Activated CD8-positive, alpha-beta memory T cell treated with anti-CD3 and anti-CD28 coated beads, Interleukin-2, amount 10 ng/mL, durations not matched to agents 7 days and 5 days (primary cell): ENCODE measurements around the gene MBTPS1. TPM values are rescaled to one million over a fixed set of nuclear protein-coding genes. Genes with fewer than 3 reads are reported as not detected.

Experiments used
- ATAC-seq: fragments of 150-1000 bp; cut with Tn5 transposase; one replicate; pipeline ENCODE4 v1.10.0; 2021; ENCODE audit warnings: moderate library complexity
- CTCF ChIA-PET: fragments of 350-600 bp; sonication (Branson Sonifier 250); formaldehyde crosslinking; loops from one replicate; lab custom pipeline; 2021; ENCODE audit warnings: antibody characterized with exemption; lab: Charles Lee
- DNase-seq: peaks from one replicate; pipeline ENCODE4 v3.0.0-alpha.2; 2020
- H3K27ac Mint-ChIP-seq: one replicate; pipeline ENCODE4 v1.8.0; 2021; ENCODE audit warnings: mild to moderate bottlenecking, mixed read lengths
- H3K27me3 Mint-ChIP-seq: one replicate; pipeline ENCODE4 v1.8.0; 2021; ENCODE audit warnings: mixed read lengths
- H3K36me3 Mint-ChIP-seq: one replicate; pipeline ENCODE4 v1.8.0; 2021; ENCODE audit warnings: mild to moderate bottlenecking, mixed read lengths
- H3K4me1 Mint-ChIP-seq: one replicate; pipeline ENCODE4 v1.8.0; 2021; ENCODE audit warnings: mixed read lengths
- H3K4me3 Mint-ChIP-seq: one replicate; pipeline ENCODE4 v1.8.0; 2021; ENCODE audit warnings: mild to moderate bottlenecking, moderate library complexity, mixed read lengths
- H3K9me3 Mint-ChIP-seq: one replicate; pipeline ENCODE4 v1.8.0; 2022; ENCODE audit warnings: low read depth, mixed read lengths
- total RNA-seq, 2 experiments: library from RNA; stranded (reverse); gene quantifications; one replicate each; pipeline ENCODE4 v1.2.3, GENCODE V29; 2021

The MBTPS1 gene
- total RNA-seq = 10 to 100 TPM; 56.1 to 57.8 TPM

DNA sequence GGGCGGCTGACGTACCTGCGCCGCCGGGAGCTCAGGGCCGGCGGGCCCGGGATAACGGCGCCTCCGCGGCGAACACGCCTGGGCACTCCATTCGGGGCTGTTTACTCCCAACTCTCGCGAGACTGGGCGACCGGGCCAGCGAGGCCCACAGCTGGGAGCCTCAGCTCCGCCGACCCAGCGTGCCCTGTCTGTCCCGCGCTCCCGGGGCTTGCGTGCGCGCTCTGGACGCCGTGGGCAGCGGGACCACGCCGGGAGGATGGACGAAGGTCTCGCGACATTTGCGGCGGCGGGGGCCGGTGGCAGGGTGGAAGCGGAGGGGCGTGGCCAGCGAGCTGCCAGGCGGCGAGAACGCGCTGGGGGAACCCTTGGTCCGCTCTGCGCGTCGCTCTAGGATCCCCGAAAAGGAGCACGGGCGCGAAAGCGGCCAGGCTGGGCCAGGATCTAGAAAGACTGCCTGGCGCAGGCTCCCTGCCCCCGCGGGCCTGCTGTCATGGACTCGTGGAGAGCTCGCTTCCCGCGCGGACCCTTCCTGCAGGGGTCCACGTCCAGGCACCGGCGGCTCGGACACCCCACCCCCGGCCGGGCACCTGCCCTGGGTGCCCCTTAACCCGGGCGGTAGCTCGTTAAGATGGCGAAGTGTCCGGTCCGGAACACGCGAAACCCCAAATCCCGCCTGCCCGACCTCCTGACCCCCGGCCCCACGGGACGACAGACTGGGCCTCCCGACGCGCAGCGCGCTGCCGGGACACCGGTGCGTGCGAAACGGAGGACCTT, at the start of gene MBTPS1:
TSS of gene MBTPS1 (minus strand) at position 223 of the 774 bp plus-strand sequence. CDS start 15,159 bp downstream, outside the sequence.
- Mint-ChIP-seq H3K27me3 (no peaks in the 10 kb centered on the region), H3K4me3 (peak within 1 kb of the TSS; percentile 88), H3K27ac (peak within 1 kb of the TSS; percentile 93), H3K4me1 (peaks cover 23% of the 10 kb centered on the region), H3K36me3 (peaks cover 3% of the 10 kb centered on the region), H3K9me3 (no peaks in the 10 kb centered on the region)
- DNase-seq = peak; percentile 98
- ATAC-seq = peak; percentile 94
- CTCF ChIA-PET = interaction anchor here (0.8 to 6.5 kb wide), 19 partner anchors 10 to 160 kb away, joined by 3 to 40 read pairs (median 4); partner anchors contain the start of genes DNAAF1, HSDL1 and TAF1C

GRCh38 chr16:84165746-84166145, 49.0 kb upstream of the MBTPS1 start:
- no peak for DNase-seq
- Mint-ChIP-seq H3K4me1 (peaks cover 8% of the 10 kb centered on the region), H3K36me3 (no peaks in the 10 kb centered on the region), H3K4me3 (no peak overlapping the region), H3K9me3 (no peaks in the 10 kb centered on the region), H3K27ac (no peak overlapping the region), H3K27me3 (peaks cover 52% of the 10 kb centered on the region)
- ATAC-seq = no peak
- CTCF ChIA-PET = interaction anchor here (1.6 to 3.3 kb wide), 2 partner anchors 10 to 21 kb away, joined by 6 to 10 read pairs; partner anchors contain the start of gene TAF1C

- Mint-ChIP-seq H3K27ac (no peak overlapping the region), H3K36me3 (no peaks in the 10 kb centered on the region), H3K9me3 (no peaks in the 10 kb centered on the region), H3K4me3 (no peak overlapping the region), H3K27me3 (peaks cover 68% of the 10 kb centered on the region), H3K4me1 (peaks cover 7% of the 10 kb centered on the region)
- DNase-seq = no peak
- CTCF ChIA-PET = interaction anchor here (1.3 kb wide), 1 partner anchor 25 kb away, joined by 4 read pairs; the partner anchor contains the start of gene TAF1C
- no peak for ATAC-seq
Measured at GRCh38 chr16:84161801-84162200, 45.1 kb upstream of the MBTPS1 start.

DNA sequence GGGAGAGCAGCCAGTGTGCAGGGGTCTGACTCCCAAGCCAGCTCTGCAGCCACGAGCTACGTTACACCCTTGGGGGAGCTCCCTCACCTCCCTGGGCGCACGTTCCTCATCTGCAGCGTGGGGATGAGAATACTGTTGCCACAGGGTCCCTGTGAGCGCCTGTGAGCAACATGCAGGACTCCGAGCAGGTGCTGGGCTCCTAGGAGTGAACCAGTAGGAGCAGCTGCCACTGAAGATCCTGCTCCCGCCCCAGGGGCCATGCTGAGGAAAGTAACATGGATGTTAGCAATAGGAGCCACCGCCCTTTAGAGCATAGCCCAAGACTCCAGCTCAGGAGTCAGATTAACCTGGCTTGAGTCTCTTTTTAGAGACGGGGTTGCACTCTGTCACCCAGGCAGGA, 44.3 kb upstream of the MBTPS1 start:
- Mint-ChIP-seq H3K36me3 (no peaks in the 10 kb centered on the region), H3K27ac (no peak overlapping the region), H3K4me3 (no peak overlapping the region), H3K4me1 (peaks cover 3% of the 10 kb centered on the region), H3K27me3 (peaks cover 70% of the 10 kb centered on the region), H3K9me3 (no peaks in the 10 kb centered on the region)
- ATAC-seq (no peak), DNase-seq (no peak)
- CTCF ChIA-PET = interaction anchor here (1.1 to 1.3 kb wide), 3 partner anchors 14 to 76 kb away, joined by 3 to 4 read pairs (median 4); partner anchors contain the start of gene TAF1C

DNA sequence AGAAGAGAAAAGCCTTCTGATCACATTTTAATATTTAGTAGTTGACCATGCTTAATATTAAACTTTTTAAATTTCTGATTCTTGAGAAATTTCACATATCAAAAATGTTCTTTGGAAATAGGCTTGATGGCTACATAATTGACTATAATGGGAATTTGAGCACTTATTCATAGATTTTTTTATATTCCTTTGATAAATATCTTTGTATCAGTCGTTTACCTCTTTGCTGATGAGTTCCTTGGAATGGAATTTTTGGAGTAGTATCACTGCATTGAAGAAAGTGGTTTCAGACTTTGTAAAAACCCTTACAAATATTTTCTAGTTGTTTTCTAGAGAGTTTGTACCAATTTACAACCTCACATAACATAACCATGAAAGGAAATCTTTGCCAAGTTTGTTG, 43.1 kb upstream of the MBTPS1 start:
- H3K27me3 Mint-ChIP-seq = peaks cover 73% of the 10 kb centered on the region
- CTCF ChIA-PET = no interaction called here
- H3K36me3 Mint-ChIP-seq = no peaks in the 10 kb centered on the region
- ATAC-seq (no peak), DNase-seq (no peak)
- no peak overlapping the region for H3K27ac Mint-ChIP-seq
- H3K4me3 Mint-ChIP-seq = no peak overlapping the region
- H3K4me1 Mint-ChIP-seq = no peaks in the 10 kb centered on the region
- no peaks in the 10 kb centered on the region for H3K9me3 Mint-ChIP-seq

GRCh38 chr16:84159007-84159406, 42.3 kb upstream of the MBTPS1 start:
- Mint-ChIP-seq H3K4me3 (no peak overlapping the region), H3K36me3 (no peaks in the 10 kb centered on the region), H3K27ac (no peak overlapping the region), H3K27me3 (peaks cover 70% of the 10 kb centered on the region), H3K4me1 (no peaks in the 10 kb centered on the region), H3K9me3 (no peaks in the 10 kb centered on the region)
- DNase-seq (no peak), ATAC-seq (no peak)
- CTCF ChIA-PET = no interaction called here

DNA sequence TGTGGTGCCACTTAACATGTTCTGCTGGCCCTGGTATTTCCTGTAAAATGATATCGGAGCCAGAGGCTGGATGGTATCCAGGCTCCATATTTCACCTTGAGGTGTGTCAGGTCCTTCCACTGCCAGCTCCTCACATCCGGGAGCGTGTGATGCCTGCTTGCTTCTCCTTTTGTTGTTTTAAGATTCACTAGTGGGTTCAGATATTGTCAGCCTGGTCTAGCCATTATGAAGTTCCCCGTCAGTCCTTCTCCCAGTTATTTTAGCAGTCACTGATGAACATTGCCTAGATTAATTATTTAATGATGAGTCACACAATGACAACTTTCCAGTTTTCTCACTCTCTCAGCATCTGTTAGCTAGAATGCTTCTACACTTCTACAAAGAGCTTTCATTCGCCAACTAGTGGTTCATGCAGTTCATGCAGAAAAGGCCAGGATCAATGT, 39.6 kb upstream of the MBTPS1 start:
- H3K4me3 Mint-ChIP-seq = no peak overlapping the region

GRCh38 chr16:84155771-84156170, 39.0 kb upstream of the MBTPS1 start:
- Mint-ChIP-seq H3K4me3 (no peak overlapping the region), H3K9me3 (no peaks in the 10 kb centered on the region), H3K27me3 (peaks cover 63% of the 10 kb centered on the region), H3K4me1 (no peaks in the 10 kb centered on the region), H3K27ac (no peak overlapping the region), H3K36me3 (no peaks in the 10 kb centered on the region)
- ATAC-seq (no peak), DNase-seq (no peak)
- CTCF ChIA-PET = interaction anchor here (0.9 to 1.4 kb wide), 2 partner anchors 11 to 31 kb away, joined by 3 to 4 read pairs; partner anchors contain the start of gene TAF1C

More for the DNA sequence above, 39.6 kb upstream of the MBTPS1 start:
- H3K9me3 Mint-ChIP-seq = no peaks in the 10 kb centered on the region
- ATAC-seq = no peak
- H3K36me3 Mint-ChIP-seq = no peaks in the 10 kb centered on the region
- H3K27me3 Mint-ChIP-seq = peaks cover 57% of the 10 kb centered on the region
- H3K27ac Mint-ChIP-seq = no peak overlapping the region
- no peak for DNase-seq
- no peaks in the 10 kb centered on the region for H3K4me1 Mint-ChIP-seq
- CTCF ChIA-PET = interaction anchor here (0.7 to 1.4 kb wide), 4 partner anchors 11 to 77 kb away, joined by 3 to 4 read pairs (median 3); partner anchors contain the start of gene TAF1C

DNA sequence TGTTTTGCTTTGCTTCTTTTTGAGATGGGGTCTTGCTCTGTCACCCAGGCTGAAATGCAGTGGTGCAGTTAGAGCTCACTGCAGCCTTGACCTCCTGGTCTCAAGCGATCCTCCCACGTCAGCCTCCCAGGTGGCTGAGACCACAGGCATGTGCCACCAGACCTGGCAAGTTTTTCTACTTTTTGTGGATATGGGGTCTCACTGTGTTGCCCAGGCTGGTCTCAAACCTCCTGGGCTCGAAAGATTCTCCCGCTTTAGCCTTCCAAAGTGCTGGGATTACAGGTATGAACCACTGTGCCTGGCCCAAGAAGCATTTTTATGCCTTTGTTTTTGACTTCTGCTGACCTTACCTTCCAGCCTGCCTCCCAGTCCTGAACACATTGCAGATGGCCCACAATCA, 38.5 kb upstream of the MBTPS1 start:
- CTCF ChIA-PET = interaction anchor here (0.9 to 1.4 kb wide), 2 partner anchors 12 to 32 kb away, joined by 3 to 4 read pairs; partner anchors contain the start of gene TAF1C
- no peaks in the 10 kb centered on the region for H3K36me3 Mint-ChIP-seq
- DNase-seq (no peak), ATAC-seq (no peak)
- H3K4me1 Mint-ChIP-seq = no peaks in the 10 kb centered on the region
- H3K4me3 Mint-ChIP-seq = no peak overlapping the region
- no peaks in the 10 kb centered on the region for H3K9me3 Mint-ChIP-seq
- peaks cover 65% of the 10 kb centered on the region for H3K27me3 Mint-ChIP-seq
- H3K27ac Mint-ChIP-seq = no peak overlapping the region

GRCh38 chr16:84153660-84154214, 37.0 kb upstream of the MBTPS1 start:
- H3K4me1 Mint-ChIP-seq = no peaks in the 10 kb centered on the region
- ATAC-seq (no peak), DNase-seq (no peak)
- CTCF ChIA-PET = interaction anchor here (1.1 kb wide), 1 partner anchor 37 kb away, joined by 3 read pairs; the partner anchor contains the start of gene MBTPS1
- H3K27me3 Mint-ChIP-seq = peaks cover 56% of the 10 kb centered on the region
- H3K4me3 Mint-ChIP-seq = no peak overlapping the region
- no peak overlapping the region for H3K27ac Mint-ChIP-seq
- H3K36me3 Mint-ChIP-seq = no peaks in the 10 kb centered on the region
- H3K9me3 Mint-ChIP-seq = no peaks in the 10 kb centered on the region

DNA sequence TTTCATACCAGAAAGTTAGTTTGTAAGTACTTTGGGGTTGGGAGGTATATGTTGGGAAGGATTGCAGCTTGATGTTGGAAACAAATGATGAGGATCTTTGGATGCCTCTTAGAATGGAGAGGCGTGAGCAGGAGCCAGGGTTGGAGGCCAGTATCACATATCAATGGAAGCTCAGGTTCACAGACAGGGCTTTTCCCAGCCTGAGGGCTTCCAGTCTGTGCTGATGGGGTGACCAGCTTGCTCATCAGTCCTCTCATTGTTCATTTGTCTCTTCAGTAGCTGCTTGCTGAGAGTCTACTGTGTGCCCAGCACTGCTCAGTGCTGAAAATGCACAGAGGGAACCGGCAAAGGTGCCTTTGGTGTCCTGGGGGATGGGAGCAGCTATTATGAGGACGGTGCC, 34.2 kb upstream of the MBTPS1 start:
- H3K9me3 Mint-ChIP-seq = no peaks in the 10 kb centered on the region
- no peaks in the 10 kb centered on the region for H3K4me1 Mint-ChIP-seq
- no peak overlapping the region for H3K4me3 Mint-ChIP-seq
- H3K27me3 Mint-ChIP-seq = peaks cover 42% of the 10 kb centered on the region
- no peak for ATAC-seq
- CTCF ChIA-PET = interaction anchor here (1.1 to 1.6 kb wide), 3 partner anchors 24 to 66 kb away, joined by 3 to 4 read pairs (median 3); partner anchors contain the start of gene TAF1C
- H3K36me3 Mint-ChIP-seq = no peaks in the 10 kb centered on the region
- no peak for DNase-seq
- no peak overlapping the region for H3K27ac Mint-ChIP-seq

DNA sequence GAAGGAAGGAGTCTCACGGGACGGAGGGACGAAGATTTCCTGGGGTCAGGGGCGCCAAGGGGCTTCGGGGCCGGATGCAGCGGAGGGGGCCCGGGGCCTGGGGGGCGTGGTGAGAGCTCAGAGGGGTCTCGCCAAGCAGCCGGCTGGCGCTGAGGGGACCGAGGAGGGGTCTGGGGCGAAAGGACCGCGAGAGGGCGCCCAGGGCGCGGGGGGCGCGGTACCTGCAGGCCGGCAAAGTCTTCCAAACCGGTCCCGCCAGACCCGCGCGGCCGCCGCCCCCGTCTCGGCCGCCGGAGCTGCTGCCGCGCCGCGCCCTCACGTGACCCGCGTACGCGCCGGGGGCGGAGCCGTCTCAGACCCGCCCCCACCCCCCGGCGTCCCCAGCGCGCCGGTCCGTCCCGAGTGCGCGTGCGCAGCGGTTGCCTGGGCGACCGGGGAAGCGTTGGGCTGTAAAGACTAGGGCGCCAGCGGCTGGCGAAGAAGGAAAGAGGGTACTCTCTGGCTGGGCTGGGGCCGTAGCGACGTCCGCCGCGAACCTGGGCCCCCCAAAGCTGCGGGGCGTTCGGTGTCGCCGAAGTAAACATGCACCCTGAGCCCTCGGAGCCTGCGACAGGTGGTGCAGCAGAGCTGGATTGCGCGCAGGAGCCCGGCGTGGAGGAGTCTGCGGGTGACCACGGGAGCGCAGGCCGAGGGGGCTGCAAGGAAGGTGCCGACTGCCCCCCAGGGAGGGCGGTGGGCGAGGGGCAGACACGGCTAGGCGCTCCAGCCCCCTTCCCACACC, 28.3 kb upstream of the MBTPS1 start, which contains the start of the genes DNAAF1 and HSDL1:
TSS of gene DNAAF1 (plus strand) at position 450 of the 781 bp plus-strand sequence. CDS start at position 583, 133 bp downstream.
TSS of gene HSDL1 (minus strand) at position 319 of the 781 bp plus-strand sequence. CDS start 13,856 bp downstream, outside the sequence.
- CTCF ChIA-PET = interaction anchor here (0.6 to 3.1 kb wide), 8 partner anchors 13 to 356 kb away, joined by 3 to 13 read pairs (median 4); partner anchors contain the start of genes MBTPS1 and TAF1C
- peaks cover 12% of the 10 kb centered on the region for H3K27me3 Mint-ChIP-seq
- H3K27ac Mint-ChIP-seq = peak within 1 kb of the TSS; percentile 86
- H3K36me3 Mint-ChIP-seq = peaks cover 2% of the 10 kb centered on the region
- H3K4me3 Mint-ChIP-seq = peak within 1 kb of the TSS; percentile 90
- H3K9me3 Mint-ChIP-seq = no peaks in the 10 kb centered on the region
- DNase-seq = peak; percentile 93
- ATAC-seq = peak; percentile 91
- peaks cover 14% of the 10 kb centered on the region for H3K4me1 Mint-ChIP-seq
